Neural crest cell (in vitro differentiated cells): Measurements from ENCODE around the gene CFAP20DC. TPM values are rescaled to one million over a fixed set of nuclear protein-coding genes. Genes with fewer than 3 reads are reported as not detected.

Source experiments
- DNase-seq: peaks from one replicate; pipeline ENCODE4 v3.0.0; 2021; ENCODE audit warnings: low read depth, mixed read lengths, low spot score
- H3K27ac Mint-ChIP-seq: one replicate; pipeline ENCODE4 v1.8.0; 2021; ENCODE audit warnings: mild to moderate bottlenecking, mixed read lengths; ENCODE audit not compliant: unreplicated experiment
- H3K27me3 Mint-ChIP-seq: 2 replicates; pipeline ENCODE4 v1.8.0; 2021; ENCODE audit warnings: low read depth, mild to moderate bottlenecking, mixed read lengths
- H3K36me3 Mint-ChIP-seq: 2 replicates; pipeline ENCODE4 v1.8.0; 2021; ENCODE audit warnings: low read depth, mild to moderate bottlenecking, mixed read lengths
- H3K4me1 Mint-ChIP-seq: 2 replicates; pipeline ENCODE4 v1.8.0; 2021; ENCODE audit warnings: mixed read lengths
- H3K4me3 Mint-ChIP-seq: one replicate; pipeline ENCODE4 v1.8.0; 2021; ENCODE audit warnings: mild to moderate bottlenecking, mixed read lengths
- H3K9me3 Mint-ChIP-seq: 2 replicates; pipeline ENCODE4 v1.8.0; 2021; ENCODE audit warnings: mixed read lengths
- CTCF ChIP-seq: fragments of 200-600 bp; sonication (generic); conservative IDR thresholded peaks from 2 replicates; pipeline ENCODE4 v1.5.0; 2021; ENCODE audit warnings: antibody characterized with exemption, mild to moderate bottlenecking
- total RNA-seq: library from RNA; stranded (reverse); gene quantifications from 2 replicates; pipeline ENCODE4 v1.2.1, GENCODE V29; 2021

The CFAP20DC gene
- total RNA-seq, 1 donor from 2014 or later = 10.4 TPM

- TF ChIP-seq CTCF = no peak
- H3K4me1 Mint-ChIP-seq = peaks cover 11% of the 10 kb centered on the region
- no peak overlapping the region for H3K4me3 Mint-ChIP-seq
- H3K27ac Mint-ChIP-seq = no peak overlapping the region
- peaks cover 14% of the 10 kb centered on the region for H3K36me3 Mint-ChIP-seq
- H3K9me3 Mint-ChIP-seq = no peaks in the 10 kb centered on the region
- DNase-seq = no peak
- H3K27me3 Mint-ChIP-seq = no peaks in the 10 kb centered on the region
These were observed 255.1 kb downstream of the CFAP20DC start for GRCh38 chr3:58794750-58795149.

GRCh38 chr3:58793938-58794337, 255.9 kb downstream of the CFAP20DC start:
- peaks cover 14% of the 10 kb centered on the region for H3K36me3 Mint-ChIP-seq
- no peak for TF ChIP-seq CTCF
- H3K4me1 Mint-ChIP-seq = peaks cover 11% of the 10 kb centered on the region
- H3K4me3 Mint-ChIP-seq = no peak overlapping the region
- no peaks in the 10 kb centered on the region for H3K27me3 Mint-ChIP-seq
- H3K9me3 Mint-ChIP-seq = no peaks in the 10 kb centered on the region
- no peak overlapping the region for H3K27ac Mint-ChIP-seq
- DNase-seq = no peak

- no peak for TF ChIP-seq CTCF
- Mint-ChIP-seq H3K36me3 (peaks cover 19% of the 10 kb centered on the region), H3K27me3 (no peaks in the 10 kb centered on the region), H3K4me3 (no peak overlapping the region), H3K4me1 (peaks cover 11% of the 10 kb centered on the region), H3K9me3 (no peaks in the 10 kb centered on the region), H3K27ac (no peak overlapping the region)
- DNase-seq = no peak
These were observed 256.8 kb downstream of the CFAP20DC start for GRCh38 chr3:58792921-58793451.

- no peak for TF ChIP-seq CTCF
- Mint-ChIP-seq H3K9me3 (no peaks in the 10 kb centered on the region), H3K27me3 (no peaks in the 10 kb centered on the region), H3K4me3 (no peak overlapping the region), H3K36me3 (peaks cover 23% of the 10 kb centered on the region), H3K4me1 (peaks cover 11% of the 10 kb centered on the region), H3K27ac (no peak overlapping the region)
- no peak for DNase-seq
These were observed 260.4 kb downstream of the CFAP20DC start for GRCh38 chr3:58789385-58789784.

- DNase-seq = no peak
- TF ChIP-seq CTCF = no peak
- Mint-ChIP-seq H3K27ac (no peak overlapping the region), H3K9me3 (peaks cover 19% of the 10 kb centered on the region), H3K4me1 (no peaks in the 10 kb centered on the region), H3K36me3 (peaks cover 31% of the 10 kb centered on the region), H3K4me3 (no peak overlapping the region), H3K27me3 (no peaks in the 10 kb centered on the region)
These were observed 264.9 kb downstream of the CFAP20DC start for GRCh38 chr3:58784888-58785287.
